Choroid plexus epithelial cell (primary cell): Measurements from ENCODE around the gene PTBP2.

Experiments
- DNase-seq: peaks from one replicate; pipeline ENCODE4 v3.0.0-alpha.2; 2010; ENCODE audit warnings: low read depth
- H3K4me3 ChIP-seq: 2 replicates; pipeline ENCODE4 v1.5.1; 2011; ENCODE audit warnings: low read depth, mild to moderate bottlenecking, control low read depth, low read length, moderate library complexity
- CTCF ChIP-seq: conservative IDR thresholded peaks from 2 replicates; pipeline ENCODE4 v1.5.1; 2011; ENCODE audit warnings: low read depth, mild to moderate bottlenecking, control low read depth, inconsistent platforms, low read length, moderate library complexity

The PTBP2 gene

GRCh38 chr1:96715482-96715881 lies 6.1 kb upstream of the PTBP2 start:
- DNase-seq, result no peak
- no peak for TF ChIP-seq CTCF

DNA sequence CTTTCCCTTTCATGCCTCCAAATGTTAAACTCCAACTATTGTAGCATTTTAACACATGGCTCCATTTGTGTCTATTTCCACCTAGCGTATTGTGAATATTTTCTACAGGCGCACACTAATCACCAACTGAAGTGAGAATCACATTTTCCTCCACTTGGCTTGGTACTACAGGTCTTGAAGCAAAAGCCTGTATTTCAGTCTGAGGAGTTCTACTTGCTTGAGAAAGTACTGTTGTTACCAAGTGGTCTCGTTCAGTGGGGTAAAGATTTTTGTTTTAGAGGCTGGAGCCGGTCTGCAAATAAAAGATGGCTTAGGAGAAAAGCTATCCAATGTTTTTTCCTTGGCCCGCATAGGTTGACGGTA lies 550 bp upstream of the PTBP2 start:
- peak; percentile 50 for DNase-seq
- peak overlapping the region; percentile 92 for H3K4me3 ChIP-seq
- no peak for TF ChIP-seq CTCF

More at GRCh38 chr1:96715482-96715881, 6.1 kb upstream of the PTBP2 start:
- no peak overlapping the region for H3K4me3 ChIP-seq

DNA sequence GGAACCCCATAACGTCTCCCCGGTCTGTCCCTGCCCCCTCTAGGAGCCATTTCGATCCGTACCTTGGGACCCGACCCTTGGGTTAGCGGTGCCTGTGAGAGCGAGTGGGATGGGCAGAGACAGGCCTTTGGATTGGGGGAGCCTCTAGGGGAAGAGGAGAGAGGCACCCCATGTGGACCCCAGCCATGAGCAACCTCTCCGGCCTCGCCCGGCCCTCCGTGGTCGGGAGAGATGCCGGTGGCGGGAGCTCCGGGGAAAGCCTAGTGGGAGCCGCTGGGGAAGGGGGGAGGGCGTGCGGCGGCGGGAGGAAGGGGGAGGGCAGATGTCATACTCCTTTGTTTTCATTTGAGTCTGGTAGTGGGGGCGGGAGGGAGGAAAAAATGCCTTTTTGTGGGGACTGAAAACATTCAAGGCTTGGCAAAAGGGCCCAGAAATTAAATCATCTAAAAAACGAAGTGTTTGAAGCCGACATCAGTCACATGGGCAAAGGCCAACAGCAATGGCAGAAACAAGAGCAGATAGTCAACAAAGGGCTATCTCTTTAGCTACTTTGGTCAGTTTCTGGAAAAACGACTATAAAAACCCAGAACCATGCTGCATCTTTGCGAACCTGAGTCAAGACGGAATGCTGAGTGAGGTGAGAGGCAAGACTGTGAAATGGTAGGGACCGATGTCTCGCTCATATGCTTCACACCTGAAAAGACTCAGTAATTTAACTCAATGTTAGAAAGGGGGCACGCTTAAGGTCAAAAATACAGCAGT lies 758 bp downstream of the PTBP2 start:
- H3K4me3 ChIP-seq, result peak overlapping the region; percentile 92
- DNase-seq, result peak; percentile 67
- no peak for TF ChIP-seq CTCF

GRCh38 chr1:96722958-96723357 lies 1.4 kb downstream of the PTBP2 start:
- no peak for TF ChIP-seq CTCF
- DNase-seq, result no peak
- peak overlapping the region; percentile 92 for H3K4me3 ChIP-seq

DNA sequence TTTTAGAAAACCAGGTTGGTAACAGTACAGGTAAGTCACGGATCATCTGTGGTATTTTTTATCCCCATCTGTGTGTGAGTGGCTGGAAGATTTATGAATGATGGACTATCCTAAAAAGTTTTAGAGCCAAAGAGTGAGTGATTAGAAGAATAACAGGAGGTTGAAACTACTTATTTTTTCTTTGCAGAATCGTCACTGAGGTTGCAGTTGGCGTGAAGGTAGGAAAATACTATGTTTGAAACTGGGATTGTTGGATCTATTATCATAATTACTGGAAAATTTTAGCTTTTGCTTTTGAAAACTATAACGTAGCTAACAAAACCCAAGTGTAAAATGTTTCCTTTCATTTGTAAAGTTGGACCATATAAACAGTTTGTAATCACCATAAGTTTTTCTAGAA lies 1.8 kb downstream of the PTBP2 start:
- H3K4me3 ChIP-seq, result peak overlapping the region; percentile 92
- no peak for TF ChIP-seq CTCF
- DNase-seq, result no peak

DNA sequence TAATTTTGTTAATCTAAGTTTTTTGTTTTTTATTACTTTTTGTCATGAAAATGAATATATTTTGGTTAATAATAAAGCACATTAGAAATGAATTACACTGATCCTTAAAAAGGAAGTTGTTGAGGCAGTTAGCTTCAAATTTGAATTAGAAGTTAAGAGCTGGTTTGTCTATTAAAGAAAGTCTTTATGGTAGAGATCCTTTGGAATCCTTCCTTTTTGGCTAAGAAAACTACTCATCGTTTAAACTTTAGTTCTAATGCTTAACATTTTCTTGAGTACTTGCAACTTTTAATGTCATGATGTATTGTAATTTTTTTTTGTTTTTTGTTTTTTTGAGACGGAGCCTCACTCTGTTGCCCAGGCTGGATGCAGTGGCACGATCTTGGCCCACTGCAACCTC lies 2.4 kb downstream of the PTBP2 start:
- peak overlapping the region; percentile 11 for H3K4me3 ChIP-seq
- DNase-seq, result no peak
- TF ChIP-seq CTCF, result no peak

- no peak for TF ChIP-seq CTCF
- H3K4me3 ChIP-seq, result no peak overlapping the region
- DNase-seq, result no peak
These were observed 6.3 kb downstream of the PTBP2 start for GRCh38 chr1:96727860-96728259.
